DMS79 treated with DMSO at 0.1 percent for 48 hours (cell line): ENCODE results near the gene PTPRD.

Experiments
- DNase-seq: peaks from one replicate; lab custom pipeline; 2025; lab: John Stamatoyannopoulos, UW

The PTPRD gene

GRCh38 chr9:8382777-8383527 lies 2229.8 kb downstream of the PTPRD start:
- DNase-seq: no peak

DNA sequence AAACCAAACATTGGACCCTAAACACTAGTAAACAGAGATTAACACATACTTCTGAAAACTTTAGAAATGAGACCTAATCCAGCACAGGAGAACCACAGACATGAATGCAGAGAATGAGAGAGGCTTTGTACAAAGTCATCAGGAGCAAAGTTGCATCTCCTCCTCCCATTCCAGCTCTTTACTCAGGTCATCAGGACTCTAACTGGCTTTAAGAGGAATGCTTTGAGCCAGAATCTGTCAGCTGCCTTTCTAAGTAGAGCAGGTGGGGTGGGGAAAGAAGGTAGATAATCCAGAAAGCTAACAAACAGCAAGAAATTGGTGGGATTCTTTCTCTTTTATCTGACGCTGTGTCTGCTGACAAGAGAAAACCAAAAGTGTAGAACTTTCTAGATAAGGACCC lies 2230.5 kb downstream of the PTPRD start:
- DNase-seq: no peak

DNA sequence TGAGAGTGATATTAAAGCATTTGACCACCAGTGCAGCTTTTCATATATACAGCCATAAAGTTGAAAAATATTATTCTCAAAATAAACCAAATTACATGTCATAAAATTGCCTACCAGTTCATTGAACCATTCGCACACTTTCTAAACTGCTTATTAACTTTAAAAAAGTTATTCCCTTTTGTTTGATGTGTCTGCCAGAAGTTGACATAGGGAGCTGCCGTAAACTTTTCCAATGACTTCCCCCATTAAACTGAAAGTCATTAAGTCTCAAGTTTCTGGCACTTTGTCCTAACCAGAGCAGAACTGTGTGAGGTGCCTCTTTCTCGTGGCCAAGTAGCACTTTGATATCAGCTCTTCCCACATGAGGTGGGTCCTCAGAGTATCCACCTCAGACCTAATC lies 2231.2 kb downstream of the PTPRD start:
- DNase-seq: no peak

DNA sequence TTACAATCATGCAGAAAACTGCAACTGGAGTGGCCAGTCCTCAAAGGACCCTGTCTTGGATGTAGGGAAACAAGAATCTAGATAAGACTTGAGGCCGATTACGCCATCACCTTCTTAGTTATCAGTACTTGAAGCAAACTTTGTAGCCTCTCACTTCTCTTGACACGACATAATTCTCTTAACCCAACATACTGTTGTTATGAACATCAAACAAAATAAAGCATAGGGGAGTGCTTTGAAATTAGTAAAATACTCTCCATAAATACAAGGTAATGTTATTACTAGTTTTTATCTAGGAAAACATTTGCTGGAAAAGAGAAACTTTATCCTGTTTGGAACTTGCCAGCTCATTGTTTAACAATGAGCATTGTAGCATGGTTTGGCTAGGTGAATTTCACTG lies 2238.3 kb downstream of the PTPRD start:
- no peak for DNase-seq

- DNase-seq: no peak
These were observed 2241.1 kb downstream of the PTPRD start for GRCh38 chr9:8371686-8372085.

DNA sequence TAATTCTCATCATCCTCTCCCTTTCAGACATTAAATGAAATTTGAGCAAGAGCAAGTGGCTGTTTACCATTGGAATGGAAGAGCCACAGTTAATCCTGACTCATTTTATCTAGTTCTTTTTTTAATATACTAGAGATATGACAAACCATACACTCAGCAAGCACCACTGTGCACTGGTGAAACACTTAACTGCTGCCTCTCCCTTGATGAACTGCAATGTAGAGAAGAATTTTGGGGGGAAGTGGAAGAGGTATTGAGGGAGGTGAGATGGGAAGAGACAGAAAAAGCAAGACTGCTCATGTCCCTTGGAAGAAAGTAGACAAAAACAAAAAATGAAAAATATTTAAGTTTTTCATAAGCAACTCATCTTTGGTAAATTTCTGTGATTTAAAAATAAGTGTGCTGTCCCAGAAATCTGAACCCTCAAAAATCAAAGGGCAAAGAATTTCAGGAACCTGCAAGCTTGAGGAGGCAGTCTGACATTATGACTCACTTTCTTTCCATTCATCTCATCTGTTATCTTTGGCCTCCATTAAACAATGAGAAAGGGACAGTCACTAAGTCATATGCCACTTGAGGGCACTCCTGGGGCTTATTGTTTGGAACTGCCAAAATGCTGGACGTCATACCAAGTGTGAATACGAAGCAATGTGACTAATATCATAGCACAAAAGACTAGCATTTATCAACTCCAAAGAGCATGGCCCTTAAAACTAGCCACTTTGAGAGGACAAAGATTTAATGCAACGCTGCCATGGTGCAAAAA lies 2246.5 kb downstream of the PTPRD start:
- DNase-seq: no peak

GRCh38 chr9:8365466-8366160 lies 2247.2 kb downstream of the PTPRD start:
- DNase-seq: no peak

GRCh38 chr9:8365029-8365428 lies 2247.8 kb downstream of the PTPRD start:
- DNase-seq: no peak

- DNase-seq: no peak
These were observed 2248.6 kb downstream of the PTPRD start for GRCh38 chr9:8364026-8364752.

GRCh38 chr9:8362250-8362649 lies 2250.6 kb downstream of the PTPRD start:
- DNase-seq: no peak

DNA sequence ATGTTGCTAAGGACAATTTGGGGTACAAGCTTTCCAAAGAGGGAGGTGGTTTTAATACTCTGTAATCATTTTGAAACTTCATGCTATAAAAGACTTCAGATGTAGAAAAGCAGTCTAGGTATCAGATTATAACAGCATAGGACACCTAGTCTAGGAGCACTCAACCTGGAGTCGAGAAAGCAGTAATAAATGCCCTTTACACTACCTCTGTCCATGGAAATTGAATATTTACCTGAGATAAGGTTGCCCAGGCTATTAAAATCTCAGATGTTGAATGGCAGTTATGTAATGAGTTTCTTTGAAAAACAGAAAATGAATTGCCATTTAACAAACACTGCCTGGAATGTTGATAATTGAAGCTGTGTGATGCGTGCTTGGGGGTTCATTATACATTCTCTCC lies 2251.4 kb downstream of the PTPRD start:
- DNase-seq: no peak

- DNase-seq: no peak
These were observed 2256.4 kb downstream of the PTPRD start for GRCh38 chr9:8356406-8356805.

GRCh38 chr9:8351436-8351835 lies 2261.4 kb downstream of the PTPRD start:
- no peak for DNase-seq

GRCh38 chr9:8349901-8350300 lies 2262.9 kb downstream of the PTPRD start:
- DNase-seq: no peak

DNA sequence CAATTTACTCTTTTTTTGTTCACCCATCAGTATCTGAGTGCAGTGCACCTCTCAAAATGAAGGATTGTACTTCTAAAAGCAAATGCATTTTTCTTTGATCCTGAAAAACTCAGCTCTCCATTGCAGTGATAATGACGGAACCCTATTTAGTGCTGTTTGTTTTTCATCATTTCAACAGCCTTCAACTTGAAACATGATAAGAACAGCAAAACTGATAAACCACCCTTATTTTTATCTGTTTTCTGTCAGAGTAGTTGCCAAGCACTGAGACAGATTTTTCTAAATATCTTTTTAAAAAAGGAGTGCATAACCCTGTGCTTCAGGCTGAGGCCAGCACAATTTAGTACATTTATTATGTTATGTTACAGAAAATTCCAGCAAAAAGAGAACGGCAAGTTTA lies 2263.4 kb downstream of the PTPRD start:
- DNase-seq: no peak

DNA sequence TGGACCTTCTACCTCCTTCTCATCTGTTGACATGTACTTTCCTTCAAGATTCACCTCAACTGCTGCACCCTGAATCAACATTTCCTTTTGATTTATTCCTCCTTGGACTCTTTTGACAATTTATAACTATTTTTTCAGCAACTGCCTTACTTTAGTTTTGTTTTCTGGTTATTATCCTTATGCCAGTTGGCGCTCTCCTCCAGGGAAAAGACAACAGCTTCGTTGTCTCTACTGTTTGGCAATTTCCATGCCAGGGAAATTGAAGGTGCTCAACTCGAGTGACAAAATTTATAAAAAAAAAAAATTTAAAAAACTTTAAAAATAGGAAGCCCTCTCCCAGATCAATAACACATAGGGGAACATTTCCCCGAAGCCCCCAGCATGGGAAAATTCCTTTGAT lies 2264.0 kb downstream of the PTPRD start:
- DNase-seq: no peak

DNA sequence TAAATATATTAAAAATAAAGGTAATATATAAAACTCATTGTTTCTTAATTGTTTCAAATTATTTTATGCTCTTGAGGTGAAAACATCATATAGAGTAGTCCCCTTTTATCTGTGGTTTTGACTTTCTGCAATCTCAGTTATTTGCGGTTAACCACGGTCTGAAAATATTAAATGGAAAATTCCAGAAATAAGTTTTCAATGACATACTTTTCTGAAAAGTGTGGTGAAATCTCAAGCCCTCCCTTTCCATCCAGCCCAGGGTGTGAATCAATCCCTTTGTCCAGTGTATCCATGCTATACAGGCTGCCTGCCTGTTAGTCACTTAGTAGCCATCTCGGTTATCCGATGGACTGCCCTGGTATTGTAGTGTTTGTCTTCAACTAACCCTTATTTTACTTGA lies 2266.5 kb downstream of the PTPRD start:
- no peak for DNase-seq

GRCh38 chr9:8338767-8339510 lies 2273.9 kb downstream of the PTPRD start:
- no peak for DNase-seq

DNA sequence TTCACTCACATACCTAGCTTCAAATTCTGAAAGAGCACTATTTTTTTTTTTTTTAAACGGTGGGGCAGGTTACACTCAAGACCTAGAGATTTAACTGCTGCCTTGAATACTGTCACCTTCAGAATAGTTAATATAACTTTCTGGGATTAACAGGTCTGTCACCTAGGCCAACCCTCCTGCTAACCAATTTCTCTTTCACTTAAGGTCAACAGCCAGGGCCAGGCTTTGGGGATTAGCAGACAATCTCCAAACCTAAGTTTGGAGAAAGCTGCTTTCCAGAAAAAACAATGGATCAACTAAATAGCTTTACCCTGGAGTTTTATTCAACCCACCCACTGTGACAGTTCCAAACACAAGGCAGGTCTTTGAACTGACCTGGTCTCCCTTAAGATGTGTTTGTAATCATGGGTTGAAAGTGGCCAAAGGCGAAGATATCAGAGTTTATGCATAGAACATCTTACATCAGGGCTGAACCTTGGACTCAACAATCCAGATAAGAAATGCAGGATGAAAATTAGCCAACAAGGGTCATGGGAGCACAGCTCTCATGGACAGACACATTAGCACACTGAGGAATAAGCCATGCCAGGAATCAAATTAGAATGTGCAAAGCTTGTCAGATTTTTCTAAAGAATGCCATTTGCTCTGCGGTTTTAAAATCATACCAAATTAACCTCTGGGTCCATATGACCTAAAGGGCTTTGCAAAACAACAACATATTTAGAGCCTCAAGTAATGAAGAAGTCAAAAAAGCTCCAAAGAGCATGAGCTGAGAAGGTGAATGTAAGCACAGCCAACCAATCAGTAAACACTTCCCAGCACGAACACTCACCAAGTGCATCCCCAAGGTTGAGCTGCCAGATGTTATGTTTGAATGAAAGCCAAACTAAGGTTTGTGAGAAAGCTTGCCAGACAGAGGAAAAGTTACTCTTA lies 2274.7 kb downstream of the PTPRD start:
- DNase-seq: no peak

- DNase-seq: no peak
These were observed 2279.9 kb downstream of the PTPRD start for GRCh38 chr9:8332871-8333270.

GRCh38 chr9:8332331-8332650 lies 2280.5 kb downstream of the PTPRD start:
- no peak for DNase-seq
